H9 (cell line): ENCODE measurements around the gene RPL12. TPM values are rescaled to one million over a fixed set of nuclear protein-coding genes. Genes with fewer than 3 reads are reported as not detected.

ENCODE experiments used
- DNase-seq: peaks from one replicate; pipeline ENCODE4 v3.0.0-alpha.2; 2017
- H2AFZ ChIP-seq: one replicate; pipeline ENCODE4 v1.6.1; 2013; ENCODE audit warnings: mild to moderate bottlenecking, low read length, control low read depth, moderate library complexity
- H2AK5ac ChIP-seq: 2 replicates; pipeline ENCODE4 v1.6.1; 2013; ENCODE audit warnings: low read length, control low read depth, mixed read lengths; ENCODE audit not compliant: insufficient read length
- H2BK120ac ChIP-seq: one replicate; pipeline ENCODE4 v1.6.1; 2013; ENCODE audit warnings: low read depth, mild to moderate bottlenecking, low read length, control low read depth, inconsistent platforms; ENCODE audit not compliant: poor library complexity, severe bottlenecking
- H2BK12ac ChIP-seq: 2 replicates; pipeline ENCODE4 v1.6.1; 2013; ENCODE audit warnings: low read length, control low read depth, mixed read lengths, low read depth; ENCODE audit not compliant: insufficient read length
- H2BK15ac ChIP-seq: 2 replicates; pipeline ENCODE4 v1.6.1; 2013; ENCODE audit warnings: low read depth, low read length, control low read depth
- H2BK20ac ChIP-seq: one replicate; pipeline ENCODE4 v1.6.1; 2013; ENCODE audit warnings: low read depth, mild to moderate bottlenecking, low read length, control low read depth, inconsistent platforms; ENCODE audit not compliant: poor library complexity, severe bottlenecking
- H2BK5ac ChIP-seq: 2 replicates; pipeline ENCODE4 v1.6.1; 2013; ENCODE audit warnings: low read length, control low read depth, mixed read lengths; ENCODE audit not compliant: insufficient read length
- H3K14ac ChIP-seq: 2 replicates; pipeline ENCODE4 v1.6.1; 2013; ENCODE audit warnings: low read length, control low read depth; ENCODE audit not compliant: insufficient read depth
- H3K18ac ChIP-seq: 2 replicates; pipeline ENCODE4 v1.6.1; 2013; ENCODE audit warnings: low read depth, mild to moderate bottlenecking, mixed read lengths, low read length, control low read depth; ENCODE audit not compliant: insufficient read length
- H3K23ac ChIP-seq: 2 replicates; pipeline ENCODE4 v1.6.1; 2013; ENCODE audit warnings: low read length, control low read depth, mixed read lengths, low read depth; ENCODE audit not compliant: insufficient read length
- H3K23me2 ChIP-seq: 2 replicates; pipeline ENCODE4 v1.6.1; 2013; ENCODE audit warnings: low read depth, mild to moderate bottlenecking, mixed read lengths, low read length, control low read depth; ENCODE audit not compliant: insufficient read length, poor library complexity, severe bottlenecking
- H3K27ac ChIP-seq: 2 replicates; pipeline ENCODE4 v1.5.1; 2013; ENCODE audit warnings: low read length, control low read depth, mixed read lengths, low read depth; ENCODE audit not compliant: insufficient read length
- H3K27me3 ChIP-seq: 2 replicates; pipeline ENCODE4 v1.6.1; 2013; ENCODE audit warnings: low read length, control low read depth, inconsistent platforms; ENCODE audit not compliant: insufficient read depth
- H3K4ac ChIP-seq: 2 replicates; pipeline ENCODE4 v1.6.1; 2013; ENCODE audit warnings: low read depth, mild to moderate bottlenecking, control low read depth, inconsistent platforms, low read length, moderate library complexity
- H3K4me1 ChIP-seq: 2 replicates; pipeline ENCODE4 v1.6.1; 2013; ENCODE audit warnings: low read length, control low read depth, inconsistent platforms; ENCODE audit not compliant: insufficient read depth
- H3K4me2 ChIP-seq: 2 replicates; pipeline ENCODE4 v1.6.1; 2013; ENCODE audit warnings: low read length, control low read depth, mixed read lengths; ENCODE audit not compliant: insufficient read length, insufficient read depth
- H3K56ac ChIP-seq: 2 replicates; pipeline ENCODE4 v1.6.1; 2013; ENCODE audit warnings: low read depth, mild to moderate bottlenecking, mixed read lengths, low read length, control low read depth; ENCODE audit not compliant: insufficient read length
- H3K79me1 ChIP-seq: 2 replicates; pipeline ENCODE4 v1.6.1; 2013; ENCODE audit warnings: low read depth, mild to moderate bottlenecking, moderate library complexity, low read length, control low read depth, inconsistent platforms; ENCODE audit not compliant: insufficient read depth, poor library complexity, severe bottlenecking
- H3K79me2 ChIP-seq: 2 replicates; pipeline ENCODE4 v1.6.1; 2013; ENCODE audit warnings: low read length, control low read depth, inconsistent platforms; ENCODE audit not compliant: insufficient read depth
- H3K9ac ChIP-seq: 2 replicates; pipeline ENCODE4 v1.6.1; 2013; ENCODE audit warnings: low read length, control low read depth, mixed read lengths; ENCODE audit not compliant: insufficient read length; ENCODE audit errors: extremely low read depth
- H3K9me3 ChIP-seq: one replicate; pipeline ENCODE4 v1.6.1; 2013; ENCODE audit warnings: low read depth, low read length, inconsistent platforms; ENCODE audit not compliant: control insufficient read depth
- H3T11ph ChIP-seq: one replicate; pipeline ENCODE4 v1.6.1; 2013; ENCODE audit warnings: mild to moderate bottlenecking, low read length, control low read depth, inconsistent platforms
- H4K20me1 ChIP-seq: one replicate; pipeline ENCODE4 v1.6.1; 2013; ENCODE audit not compliant: control insufficient read depth, insufficient read length, insufficient read depth
- H4K5ac ChIP-seq: 2 replicates; pipeline ENCODE4 v1.6.1; 2013; ENCODE audit warnings: low read depth, mild to moderate bottlenecking, mixed read lengths, low read length, control low read depth; ENCODE audit not compliant: insufficient read length
- H4K8ac ChIP-seq: replicated peaks from 2 replicates; pipeline ENCODE4 v1.6.1; 2013; ENCODE audit warnings: low read length, control low read depth, mixed read lengths, low read depth; ENCODE audit not compliant: insufficient read length
- H4K91ac ChIP-seq: 2 replicates; pipeline ENCODE4 v1.6.1; 2013; ENCODE audit warnings: low read depth, mild to moderate bottlenecking, moderate library complexity, mixed read lengths, low read length, control low read depth; ENCODE audit not compliant: insufficient read length
- H3K27ac Mint-ChIP-seq, 3 experiments: 2 replicates in 2 of 3; 3 replicates in 1 of 3; pipeline ENCODE4 v1.8.0; 2020 to 2021; ENCODE audit warnings: mixed read lengths in 3 of 3, mild to moderate bottlenecking in 1 of 3, moderate library complexity in 1 of 3
- H3K27me3 Mint-ChIP-seq: 2 replicates; pipeline ENCODE4 v1.8.0; 2021; ENCODE audit warnings: low read depth, mild to moderate bottlenecking, moderate library complexity, mixed read lengths
- H3K36me3 Mint-ChIP-seq, 3 experiments: 2 replicates in 2 of 3; 3 replicates in 1 of 3; pipeline ENCODE4 v1.8.0; 2020 to 2021; ENCODE audit warnings: low read depth in 3 of 3, mixed read lengths in 3 of 3; ENCODE audit not compliant: insufficient read depth in 1 of 3
- H3K4me1 Mint-ChIP-seq, 2 experiments: 2 replicates each; pipeline ENCODE4 v1.8.0; 2020; ENCODE audit warnings: mixed read lengths in 2 of 2
- H3K4me3 Mint-ChIP-seq, 2 experiments: 2 replicates in 1 of 2; 3 replicates in 1 of 2; pipeline ENCODE4 v1.8.0; 2020 to 2021; ENCODE audit warnings: mild to moderate bottlenecking in 2 of 2, mixed read lengths in 2 of 2, moderate library complexity in 1 of 2
- H3K9me3 Mint-ChIP-seq, 2 experiments: 2 replicates in 1 of 2; 3 replicates in 1 of 2; pipeline ENCODE4 v1.8.0; 2020; ENCODE audit warnings: mild to moderate bottlenecking in 2 of 2, mixed read lengths in 2 of 2, moderate library complexity in 1 of 2
- CTCF ChIP-seq: fragments of 200-600 bp; sonication (generic); conservative IDR thresholded peaks from 3 replicates; pipeline ENCODE4 v1.8.0; 2021; ENCODE audit warnings: antibody characterized with exemption, mild to moderate bottlenecking
- WGBS: extraction: QIAGEN DNeasy Blood & Tissue Kit; methylation state at CpG from one replicate; pipeline ENCODE4 v1.1.7; 2013; ENCODE audit warnings: missing lambda C conversion rate, low lambda C conversion rate, mixed read lengths; ENCODE audit not compliant: insufficient read length; ENCODE audit errors: extremely low coverage; 5-methylcytosine and 5-hydroxymethylcytosine counted together
- long read RNA-seq: library from polyadenylated mRNA; unstranded; transcript quantifications from one replicate; pipeline ENCODE4 v2.0.0, GENCODE V29; 2020
- total RNA-seq: library from RNA; stranded (reverse); gene quantifications from 2 replicates; pipeline ENCODE4 v1.2.1, GENCODE V29; 2021

Gene RPL12
- 1,710 and 1,711 TPM in 2 replicates for total RNA-seq
- long read RNA-seq, transcript RPL12-204 (7 exons, 864 nt) = minor isoform, 48 of 725 reads
- long read RNA-seq, transcript RPL12-201 (7 exons, 633 nt) = major isoform, 569 of 725 reads
- long read RNA-seq, partial matches to known transcripts = 60 of 725 reads
- long read RNA-seq, other reads (novel, unspliced or antisense) = 46 of 725 reads

- no peak within 1 kb of the TSS for H3K23ac ChIP-seq
- peak within 1 kb of the TSS; percentile 17 for H2BK5ac ChIP-seq
- peaks cover 18% of the 10 kb centered on the region for H3K23me2 ChIP-seq
- peak within 1 kb of the TSS; percentile 42 for H3K27ac ChIP-seq
- peak within 1 kb of the TSS; percentile 93 for H3K4me2 ChIP-seq
- Mint-ChIP-seq H3K27me3 (peaks cover 2% of the 10 kb centered on the region), H3K4me1 (peaks cover 24 to 28% of the 10 kb centered on the region in 2 experiments), H3K4me3 (peak within 1 kb of the TSS; percentile 96 to 99), H3K9me3 (peaks cover 0 to 4% of the 10 kb centered on the region in 2 experiments; a peak in 4 of 5 replicates), H3K27ac (peak within 1 kb of the TSS; percentile 96 to 99 (median 99)), H3K36me3 (peaks cover 56 to 64% (median 59%) of the 10 kb centered on the region in 3 experiments)
- no peak within 1 kb of the TSS for H3K56ac ChIP-seq
- no peak within 1 kb of the TSS for H4K91ac ChIP-seq
- H3K79me2 ChIP-seq = peaks cover 20% of the 10 kb centered on the region; the same call in 1 of the 2 replicates
- TF ChIP-seq CTCF = no peak
- H3T11ph ChIP-seq = no peak within 1 kb of the TSS
- no peak within 1 kb of the TSS for H2BK15ac ChIP-seq
- H2BK12ac ChIP-seq = no peak within 1 kb of the TSS
- H3K14ac ChIP-seq = peak within 1 kb of the TSS; percentile 97
- peak; percentile 95 for DNase-seq
- no peak within 1 kb of the TSS for H2AK5ac ChIP-seq
- peaks cover 4% of the 10 kb centered on the region for H3K4me1 ChIP-seq
- peaks cover 2% of the 10 kb centered on the region for H3K79me1 ChIP-seq
- no peaks in the 10 kb centered on the region for H3K9me3 ChIP-seq
- no peak within 1 kb of the TSS for H2AFZ ChIP-seq
- no CpG with 5 or more reads among the region's 71 CpGs for WGBS
- H4K8ac ChIP-seq = no peak within 1 kb of the TSS
- H3K4ac ChIP-seq = no peak within 1 kb of the TSS; the same call in 1 of the 2 replicates
- no peak within 1 kb of the TSS for H2BK120ac ChIP-seq
- H2BK20ac ChIP-seq = no peak within 1 kb of the TSS
- H4K20me1 ChIP-seq = no peaks in the 10 kb centered on the region
- H3K18ac ChIP-seq = peak within 1 kb of the TSS; percentile 90
- peak within 1 kb of the TSS; percentile 99 for H3K9ac ChIP-seq
- H3K27me3 ChIP-seq = no peaks in the 10 kb centered on the region
- no peak within 1 kb of the TSS for H4K5ac ChIP-seq
Measured at GRCh38 chr9:127450830-127451607, at the start of gene RPL12, which contains the start of gene LRSAM1. Gene RPL12, minus strand, starts transcription at chr9:127451406. Its CDS starts 89 bp downstream, at chr9:127451317. Gene LRSAM1, plus strand, starts transcription at chr9:127451510. Its CDS starts 3,018 bp downstream, at chr9:127454528.
